H1 (cell line): ENCODE measurements around the gene BBIP1. TPM values are rescaled to one million over a fixed set of nuclear protein-coding genes. Genes with fewer than 3 reads are reported as not detected.

Source experiments
- CTCF ChIA-PET: fragments of 300-600 bp; sonication (Branson Sonifier 250); formaldehyde crosslinking; loops from one replicate; lab custom pipeline; 2021; ENCODE audit not compliant: partially characterized antibody; lab: Charles Lee
- POLR2A ChIA-PET: fragments of 300-600 bp; sonication (Branson Sonifier 250); formaldehyde crosslinking; loops from one replicate; lab custom pipeline; 2021; ENCODE audit warnings: inconsistent platforms; ENCODE audit not compliant: partially characterized antibody; lab: Charles Lee
- DNase-seq, 2 experiments: peaks; one replicate each; pipeline versions ENCODE4 v3.0.0 to v3.0.0-alpha.2; 2010 to 2022; ENCODE audit warnings: low spot score in 2 of 2, low read depth in 1 of 2, mixed read lengths in 1 of 2
- FAIRE-seq: peaks from 2 replicates; lab custom pipeline; 2011; peaks lifted over from hg19 to GRCh38; lab: Jason Lieb, UNC
- H2AFZ ChIP-seq: 2 replicates; pipeline ENCODE4 v1.8.1; 2012; ENCODE audit warnings: low read length, inconsistent platforms
- H2AK5ac ChIP-seq: 2 replicates; pipeline ENCODE4 v1.6.1; 2013; ENCODE audit warnings: low read depth, low read length
- H2BK120ac ChIP-seq: replicated peaks from 2 replicates; pipeline ENCODE3; 2013; ENCODE audit warnings: low read depth, low read length, inconsistent platforms
- H2BK12ac ChIP-seq: 2 replicates; pipeline ENCODE4 v1.6.1; 2013; ENCODE audit warnings: low read depth, low read length
- H2BK15ac ChIP-seq: 2 replicates; pipeline ENCODE4 v1.6.1; 2013; ENCODE audit warnings: low read length
- H2BK20ac ChIP-seq: 2 replicates; pipeline ENCODE4 v1.6.1; 2013; ENCODE audit warnings: low read length
- H2BK5ac ChIP-seq: 2 replicates; pipeline ENCODE4 v1.6.1; 2013; ENCODE audit warnings: low read depth, low read length
- H3K14ac ChIP-seq: 2 replicates; pipeline ENCODE4 v1.6.1; 2013; ENCODE audit warnings: inconsistent platforms; ENCODE audit not compliant: insufficient read length
- H3K18ac ChIP-seq: 2 replicates; pipeline ENCODE4 v1.6.1; 2013; ENCODE audit warnings: low read length; ENCODE audit errors: extremely low read depth
- H3K23ac ChIP-seq: 2 replicates; pipeline ENCODE4 v1.6.1; 2013; ENCODE audit warnings: inconsistent platforms; ENCODE audit not compliant: insufficient read length
- H3K23me2 ChIP-seq: 2 replicates; pipeline ENCODE4 v1.6.1; 2013; ENCODE audit warnings: low read depth, low read length
- H3K27ac ChIP-seq: 2 replicates; pipeline ENCODE4 v1.6.1; 2011; ENCODE audit warnings: low read depth, low read length, inconsistent platforms
- H3K27me3 ChIP-seq, 4 experiments: replicated peaks in 1 of 4; 1 replicate in 1 of 4; 2 replicates in 3 of 4; pipeline versions ENCODE4 v1.6.1 to v1.8.1; 2011 to 2013; ENCODE audit warnings: low read length in 3 of 4, mild to moderate bottlenecking in 3 of 4, inconsistent platforms in 2 of 4, mixed read lengths in 2 of 4, moderate library complexity in 1 of 4; ENCODE audit not compliant: control insufficient read depth in 3 of 4, insufficient read depth in 3 of 4; ENCODE audit errors: extremely low read depth in 1 of 4
- H3K36me3 ChIP-seq, 4 experiments: 2 replicates each; pipeline versions ENCODE4 v1.6.1 to v1.8.1; 2011 to 2013; ENCODE audit warnings: mild to moderate bottlenecking in 4 of 4, low read length in 3 of 4, moderate library complexity in 2 of 4, control low read depth in 1 of 4, inconsistent platforms in 1 of 4; ENCODE audit not compliant: insufficient read depth in 4 of 4, control insufficient read depth in 2 of 4
- H3K4ac ChIP-seq: replicated peaks from 2 replicates; pipeline ENCODE3; 2013; ENCODE audit warnings: low read length, low read depth, mixed read lengths, inconsistent platforms; ENCODE audit not compliant: insufficient read length
- H3K4me1 ChIP-seq, 4 experiments: replicated peaks in 1 of 4; 1 replicate in 1 of 4; 2 replicates in 3 of 4; pipeline versions ENCODE4 v1.6.1 to v1.8.1; 2011 to 2013; ENCODE audit warnings: low read length in 3 of 4, inconsistent platforms in 2 of 4, mixed read lengths in 1 of 4; ENCODE audit not compliant: insufficient read depth in 4 of 4, control insufficient read depth in 3 of 4
- H3K4me2 ChIP-seq, 2 experiments: 2 replicates each; pipeline versions ENCODE4 v1.6.1 to v1.8.1; 2011 to 2013; ENCODE audit warnings: low read depth in 2 of 2, low read length in 2 of 2, control low read depth in 1 of 2, inconsistent platforms in 1 of 2, mild to moderate bottlenecking in 1 of 2; ENCODE audit not compliant: insufficient read depth in 1 of 2
- H3K4me3 ChIP-seq, 4 experiments: fragments of 200-600, 300-600 bp in 1 of 4; sonication (generic), shearing (Covaris generic), sonication (Bioruptor Twin) in 1 of 4; 2 replicates each; pipeline versions ENCODE4 v1.5.1 to v1.8.1; 2011 to 2016; ENCODE audit warnings: low read length in 4 of 4, low read depth in 3 of 4, control low read depth in 2 of 4, inconsistent platforms in 2 of 4, mild to moderate bottlenecking in 2 of 4, mixed read lengths in 1 of 4, moderate library complexity in 1 of 4; ENCODE audit not compliant: insufficient read depth in 2 of 4; ENCODE audit errors: extremely low read depth in 1 of 4
- H3K56ac ChIP-seq: replicated peaks from 2 replicates; pipeline ENCODE3; 2013; ENCODE audit warnings: low read depth, mild to moderate bottlenecking, mixed read lengths, low read length, inconsistent platforms; ENCODE audit not compliant: insufficient read length
- H3K79me1 ChIP-seq: 2 replicates; pipeline ENCODE4 v1.6.1; 2013; ENCODE audit warnings: low read depth, low read length, control low read depth
- H3K79me2 ChIP-seq, 2 experiments: 2 replicates each; pipeline versions ENCODE4 v1.6.1 to v1.8.1; 2012 to 2013; ENCODE audit warnings: low read length in 2 of 2, mild to moderate bottlenecking in 2 of 2, inconsistent platforms in 1 of 2; ENCODE audit not compliant: insufficient read depth in 2 of 2, control insufficient read depth in 1 of 2
- H3K9ac ChIP-seq, 4 experiments: replicated peaks in 1 of 4; 1 replicate in 1 of 4; 2 replicates in 3 of 4; pipeline versions ENCODE4 v1.6.1 to v1.8.1; 2011 to 2013; ENCODE audit warnings: low read depth in 3 of 4, low read length in 3 of 4, control low read depth in 2 of 4, mild to moderate bottlenecking in 2 of 4, moderate library complexity in 2 of 4, inconsistent platforms in 1 of 4; ENCODE audit errors: extremely low read depth in 1 of 4
- H3K9me3 ChIP-seq, 2 experiments: 2 replicates each; pipeline versions ENCODE4 v1.6.1 to v1.8.1; 2012 to 2013; ENCODE audit warnings: mild to moderate bottlenecking in 2 of 2, moderate library complexity in 2 of 2, control low read depth in 1 of 2, inconsistent platforms in 1 of 2, low read depth in 1 of 2, low read length in 1 of 2, mixed read lengths in 1 of 2; ENCODE audit not compliant: insufficient read depth in 2 of 2
- H4K20me1 ChIP-seq, 2 experiments: replicated peaks in 1 of 2; 2 replicates each; pipeline versions ENCODE3 to v1.8.1; 2011 to 2013; ENCODE audit warnings: inconsistent platforms in 2 of 2, low read length in 2 of 2, mild to moderate bottlenecking in 1 of 2; ENCODE audit not compliant: insufficient read depth in 2 of 2, control insufficient read depth in 1 of 2
- H4K5ac ChIP-seq: 2 replicates; pipeline ENCODE4 v1.6.1; 2013; ENCODE audit warnings: low read length, low read depth, mixed read lengths, inconsistent platforms; ENCODE audit not compliant: insufficient read length
- H4K8ac ChIP-seq: 2 replicates; pipeline ENCODE4 v1.8.0; 2013; ENCODE audit warnings: mild to moderate bottlenecking, moderate library complexity, low read length, inconsistent platforms; ENCODE audit not compliant: insufficient read depth; ENCODE audit errors: extremely low read depth
- H4K91ac ChIP-seq: replicated peaks from 2 replicates; pipeline ENCODE3; 2013; ENCODE audit warnings: low read length, mixed read lengths, inconsistent platforms; ENCODE audit not compliant: insufficient read length
- WGBS, 2 experiments: shearing (Covaris generic) in 1 of 2; methylation state at CpG; one replicate each; pipeline versions ENCODE4 v1.1.6 to v1.1.7; 2013 to 2015; ENCODE audit warnings: low lambda C conversion rate in 2 of 2, mixed read lengths in 2 of 2, inconsistent platforms in 1 of 2, low coverage in 1 of 2, missing lambda C conversion rate in 1 of 2; ENCODE audit not compliant: insufficient replicate concordance in 2 of 2, insufficient coverage in 1 of 2, insufficient read length in 1 of 2; ENCODE audit errors: extremely low coverage in 1 of 2, missing lambda C conversion rate in 1 of 2; 5-methylcytosine and 5-hydroxymethylcytosine counted together
- polyA plus RNA-seq, 7 experiments: library from polyadenylated mRNA; depleted of rRNA in 3 of 7; stranded (reverse) in 5 of 7; unstranded in 2 of 7; fragments of >200 nt in 5 of 7; fragments of 200-250 nt in 2 of 7; gene quantifications; 1 replicate in 5 of 7; 2 replicates in 1 of 7; 4 replicates in 1 of 7; pipeline versions ENCODE4 v1.2.1 to v1.2.3, GENCODE V29; 2011 to 2013; ENCODE audit warnings: missing spikeins in 2 of 7, mixed read lengths in 2 of 7
- total RNA-seq: library from RNA; stranded (reverse); fragmentation: NEBNext Ultra II Directional; extraction: Animal tissue kit (Norgen Biotek cat#: 25700); gene quantifications from 2 replicates; pipeline ENCODE4 v1.2.1, GENCODE V29; 2021

Gene BBIP1
- total and polyA plus RNA-seq, 2 of the 8 experiments (the other 6 are each of a cell fraction or from before 2014, with no cell fraction given): 8.8 to 19.6 TPM

GRCh38 chr10:110892602-110893288 is 26.2 kb downstream of the BBIP1 start:
- WGBS, 2 experiments: 91% methylated on average over 3 of the region's 3 CpGs; no CpG with 5 or more reads in 1 of the 2 experiments
- no peak overlapping the region for H4K5ac ChIP-seq
- H3K4ac ChIP-seq: no peak overlapping the region
- H3K23ac ChIP-seq: no peak overlapping the region
- H3K9me3 ChIP-seq: no peaks in the 10 kb centered on the region
- H2BK5ac ChIP-seq: no peak overlapping the region
- H4K8ac ChIP-seq: no peak overlapping the region
- ChIA-PET CTCF (interaction anchor here (0.5 to 3.4 kb wide), 16 partner anchors 11 to 585 kb away, joined by 3 to 26 read pairs (median 4); no protein-coding TSS in a partner anchor), POLR2A (no interaction called here)
- peaks cover 0 to 3% of the 10 kb centered on the region in 2 experiments for H4K20me1 ChIP-seq
- H3K18ac ChIP-seq: no peak overlapping the region
- no peak overlapping the region for H4K91ac ChIP-seq
- H2BK120ac ChIP-seq: no peak overlapping the region
- H2BK15ac ChIP-seq: no peak overlapping the region
- H3K14ac ChIP-seq: no peak overlapping the region
- peaks cover 0 to 1% (median 0%) of the 10 kb centered on the region in 4 experiments; a peak in 1 of 7 replicates for H3K27me3 ChIP-seq
- H3K23me2 ChIP-seq: no peaks in the 10 kb centered on the region
- no peak overlapping the region for H3K4me3 ChIP-seq
- H2AFZ ChIP-seq: no peak overlapping the region
- H2AK5ac ChIP-seq: no peak overlapping the region
- no peaks in the 10 kb centered on the region for H3K4me1 ChIP-seq
- H3K56ac ChIP-seq: no peak overlapping the region
- H3K9ac ChIP-seq: no peak overlapping the region
- H3K36me3 ChIP-seq: peaks cover 0 to 20% (median 0%) of the 10 kb centered on the region in 4 experiments; a peak in 2 of 8 replicates
- H3K79me1 ChIP-seq: no peaks in the 10 kb centered on the region
- no peak overlapping the region for H3K4me2 ChIP-seq
- H3K27ac ChIP-seq: no peak overlapping the region
- no peak for FAIRE-seq
- H2BK12ac ChIP-seq: no peak overlapping the region
- H3K79me2 ChIP-seq: no peaks in the 10 kb centered on the region
- no peak for DNase-seq
- no peak overlapping the region for H2BK20ac ChIP-seq
